Measurements from ENCODE around the gene TMEM88. TPM values are rescaled to one million over a fixed set of nuclear protein-coding genes. Genes with fewer than 3 reads are reported as not detected.

TMEM88 gene
- total and polyA plus RNA-seq, 2 of the 13 experiments (the other 11 are each of a cell fraction or from before 2014, with no cell fraction given), result 0.31 to 0.66 TPM

DNA sequence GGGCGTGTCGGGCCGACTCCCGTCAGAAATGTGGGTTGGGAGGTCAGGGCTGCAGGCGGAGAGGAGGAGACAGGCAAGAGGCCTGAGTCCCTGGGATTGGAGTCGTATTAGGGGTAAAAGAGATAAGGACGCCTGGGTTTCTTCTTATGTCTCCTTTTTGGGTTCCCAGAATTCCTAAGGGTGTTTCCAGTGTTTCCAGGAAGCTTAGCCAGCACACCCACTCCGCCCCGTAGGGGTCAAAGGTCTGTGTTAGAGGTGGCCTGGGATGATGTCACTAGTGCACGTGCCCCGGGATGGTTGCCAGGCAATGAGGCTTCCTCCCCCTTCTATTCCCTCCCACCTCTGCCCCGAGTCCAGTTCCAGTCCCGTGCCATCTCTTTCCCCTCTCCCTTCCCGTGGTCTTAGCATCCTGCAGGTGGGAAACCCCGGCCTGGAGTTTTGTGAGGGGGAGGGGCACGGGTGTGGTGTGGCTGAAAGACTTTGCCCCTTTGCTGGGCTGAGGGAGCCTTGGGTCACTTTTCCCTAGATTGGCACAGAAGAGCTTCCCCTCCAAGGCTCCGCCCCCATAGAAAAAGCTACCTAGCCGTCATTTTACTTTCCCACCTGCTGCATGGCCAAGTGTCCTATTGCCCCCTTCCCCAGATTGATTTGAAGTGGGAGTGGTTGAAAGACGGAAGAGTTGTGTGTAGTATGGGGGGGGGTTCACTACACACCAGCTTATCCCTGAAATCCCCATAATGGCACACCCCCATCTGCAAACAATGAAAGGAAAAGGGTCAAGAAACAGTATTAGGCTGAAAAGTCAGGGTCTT is 18.1 kb upstream of the TMEM88 start (continued):
- TF ChIP-seq KMT2B (CRISPR knock-in tag; IDR thresholded peaks at IDR 0.05) (peak; percentile 53; the same call in 1 of the 2 replicates), NR2F6 (IDR thresholded peaks at IDR 0.05) (peak; percentile 99), NR2F6 (CRISPR knock-in tag; IDR thresholded peaks at IDR 0.05) (peak; percentile 99), PATZ1 (CRISPR knock-in tag; IDR thresholded peaks at IDR 0.05) (peak; percentile 97), ZSCAN29 (CRISPR knock-in tag; conservative IDR thresholded peaks at IDR 0.05) (0 out of 2 replicates have a peak, but pooled peaks have one; percentile 17), SP140L (CRISPR knock-in tag; IDR thresholded peaks at IDR 0.05; ENCODE audit: borderline replicate concordance) (no peak), REL (CRISPR knock-in tag; conservative IDR thresholded peaks at IDR 0.05) (peak; percentile 47; the same call in 1 of the 2 replicates), ZNF839 (CRISPR knock-in tag; IDR thresholded peaks at IDR 0.05; ENCODE audit: borderline replicate concordance) (0 out of 2 replicates have a peak, but pooled peaks have one; percentile 69), FOXP1 (IDR thresholded peaks at IDR 0.05) (peak; percentile 76; the same call in 1 of the 2 replicates), FOXP1 (CRISPR knock-in tag; IDR thresholded peaks at IDR 0.05) (peak; percentile 79), ZNF629 (CRISPR knock-in tag; conservative IDR thresholded peaks at IDR 0.05) (peak; percentile 4), RAD51 (IDR thresholded peaks at IDR 0.05; ENCODE audit: borderline replicate concordance) (peak; percentile 38; the same call in 1 of the 2 replicates), ZNF761 (CRISPR knock-in tag; conservative IDR thresholded peaks at IDR 0.05) (0 out of 2 replicates have a peak, but pooled peaks have one; percentile 32), ZNF549 (CRISPR knock-in tag; IDR thresholded peaks at IDR 0.05) (no peak)
- TF ChIP-seq, protein P1, sequence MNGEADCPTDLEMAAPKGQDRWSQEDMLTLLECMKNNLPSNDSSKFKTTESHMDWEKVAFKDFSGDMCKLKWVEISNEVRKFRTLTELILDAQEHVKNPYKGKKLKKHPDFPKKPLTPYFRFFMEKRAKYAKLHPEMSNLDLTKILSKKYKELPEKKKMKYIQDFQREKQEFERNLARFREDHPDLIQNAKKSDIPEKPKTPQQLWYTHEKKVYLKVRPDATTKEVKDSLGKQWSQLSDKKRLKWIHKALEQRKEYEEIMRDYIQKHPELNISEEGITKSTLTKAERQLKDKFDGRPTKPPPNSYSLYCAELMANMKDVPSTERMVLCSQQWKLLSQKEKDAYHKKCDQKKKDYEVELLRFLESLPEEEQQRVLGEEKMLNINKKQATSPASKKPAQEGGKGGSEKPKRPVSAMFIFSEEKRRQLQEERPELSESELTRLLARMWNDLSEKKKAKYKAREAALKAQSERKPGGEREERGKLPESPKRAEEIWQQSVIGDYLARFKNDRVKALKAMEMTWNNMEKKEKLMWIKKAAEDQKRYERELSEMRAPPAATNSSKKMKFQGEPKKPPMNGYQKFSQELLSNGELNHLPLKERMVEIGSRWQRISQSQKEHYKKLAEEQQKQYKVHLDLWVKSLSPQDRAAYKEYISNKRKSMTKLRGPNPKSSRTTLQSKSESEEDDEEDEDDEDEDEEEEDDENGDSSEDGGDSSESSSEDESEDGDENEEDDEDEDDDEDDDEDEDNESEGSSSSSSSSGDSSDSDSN (CRISPR knock-in tag; IDR thresholded peaks at IDR 0.05), result peak; percentile 75
- TF ChIP-seq, protein P2, sequence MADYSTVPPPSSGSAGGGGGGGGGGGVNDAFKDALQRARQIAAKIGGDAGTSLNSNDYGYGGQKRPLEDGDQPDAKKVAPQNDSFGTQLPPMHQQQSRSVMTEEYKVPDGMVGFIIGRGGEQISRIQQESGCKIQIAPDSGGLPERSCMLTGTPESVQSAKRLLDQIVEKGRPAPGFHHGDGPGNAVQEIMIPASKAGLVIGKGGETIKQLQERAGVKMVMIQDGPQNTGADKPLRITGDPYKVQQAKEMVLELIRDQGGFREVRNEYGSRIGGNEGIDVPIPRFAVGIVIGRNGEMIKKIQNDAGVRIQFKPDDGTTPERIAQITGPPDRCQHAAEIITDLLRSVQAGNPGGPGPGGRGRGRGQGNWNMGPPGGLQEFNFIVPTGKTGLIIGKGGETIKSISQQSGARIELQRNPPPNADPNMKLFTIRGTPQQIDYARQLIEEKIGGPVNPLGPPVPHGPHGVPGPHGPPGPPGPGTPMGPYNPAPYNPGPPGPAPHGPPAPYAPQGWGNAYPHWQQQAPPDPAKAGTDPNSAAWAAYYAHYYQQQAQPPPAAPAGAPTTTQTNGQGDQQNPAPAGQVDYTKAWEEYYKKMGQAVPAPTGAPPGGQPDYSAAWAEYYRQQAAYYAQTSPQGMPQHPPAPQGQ (CRISPR knock-in tag; IDR thresholded peaks at IDR 0.05; ENCODE audit: borderline replicate concordance), result no peak
- TF ChIP-seq, protein P3, sequence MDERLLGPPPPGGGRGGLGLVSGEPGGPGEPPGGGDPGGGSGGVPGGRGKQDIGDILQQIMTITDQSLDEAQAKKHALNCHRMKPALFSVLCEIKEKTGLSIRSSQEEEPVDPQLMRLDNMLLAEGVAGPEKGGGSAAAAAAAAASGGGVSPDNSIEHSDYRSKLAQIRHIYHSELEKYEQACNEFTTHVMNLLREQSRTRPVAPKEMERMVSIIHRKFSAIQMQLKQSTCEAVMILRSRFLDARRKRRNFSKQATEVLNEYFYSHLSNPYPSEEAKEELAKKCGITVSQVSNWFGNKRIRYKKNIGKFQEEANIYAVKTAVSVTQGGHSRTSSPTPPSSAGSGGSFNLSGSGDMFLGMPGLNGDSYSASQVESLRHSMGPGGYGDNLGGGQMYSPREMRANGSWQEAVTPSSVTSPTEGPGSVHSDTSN (CRISPR knock-in tag; IDR thresholded peaks at IDR 0.05), result 0 out of 2 replicates have a peak, but pooled peaks have one; percentile 36
- TF ChIP-seq, protein P4, sequence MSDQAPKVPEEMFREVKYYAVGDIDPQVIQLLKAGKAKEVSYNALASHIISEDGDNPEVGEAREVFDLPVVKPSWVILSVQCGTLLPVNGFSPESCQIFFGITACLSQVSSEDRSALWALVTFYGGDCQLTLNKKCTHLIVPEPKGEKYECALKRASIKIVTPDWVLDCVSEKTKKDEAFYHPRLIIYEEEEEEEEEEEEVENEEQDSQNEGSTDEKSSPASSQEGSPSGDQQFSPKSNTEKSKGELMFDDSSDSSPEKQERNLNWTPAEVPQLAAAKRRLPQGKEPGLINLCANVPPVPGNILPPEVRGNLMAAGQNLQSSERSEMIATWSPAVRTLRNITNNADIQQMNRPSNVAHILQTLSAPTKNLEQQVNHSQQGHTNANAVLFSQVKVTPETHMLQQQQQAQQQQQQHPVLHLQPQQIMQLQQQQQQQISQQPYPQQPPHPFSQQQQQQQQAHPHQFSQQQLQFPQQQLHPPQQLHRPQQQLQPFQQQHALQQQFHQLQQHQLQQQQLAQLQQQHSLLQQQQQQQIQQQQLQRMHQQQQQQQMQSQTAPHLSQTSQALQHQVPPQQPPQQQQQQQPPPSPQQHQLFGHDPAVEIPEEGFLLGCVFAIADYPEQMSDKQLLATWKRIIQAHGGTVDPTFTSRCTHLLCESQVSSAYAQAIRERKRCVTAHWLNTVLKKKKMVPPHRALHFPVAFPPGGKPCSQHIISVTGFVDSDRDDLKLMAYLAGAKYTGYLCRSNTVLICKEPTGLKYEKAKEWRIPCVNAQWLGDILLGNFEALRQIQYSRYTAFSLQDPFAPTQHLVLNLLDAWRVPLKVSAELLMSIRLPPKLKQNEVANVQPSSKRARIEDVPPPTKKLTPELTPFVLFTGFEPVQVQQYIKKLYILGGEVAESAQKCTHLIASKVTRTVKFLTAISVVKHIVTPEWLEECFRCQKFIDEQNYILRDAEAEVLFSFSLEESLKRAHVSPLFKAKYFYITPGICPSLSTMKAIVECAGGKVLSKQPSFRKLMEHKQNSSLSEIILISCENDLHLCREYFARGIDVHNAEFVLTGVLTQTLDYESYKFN (CRISPR knock-in tag; conservative IDR thresholded peaks at IDR 0.05), result peak; percentile 97

All from HepG2 (cell line).